HG02678 (cell line): ENCODE measurements around the gene PEAK1.
A peak's percentile ranks its signal among the peaks of the same experiment; 100 is the strongest.

ENCODE experiments used
- ATAC-seq: cut with Tn5 transposase; IDR thresholded peaks from one replicate; pipeline ENCODE4 v1.9.1; 2021; ENCODE audit warnings: mild to moderate bottlenecking, moderate library complexity; ENCODE audit not compliant: unreplicated experiment

Gene PEAK1

DNA sequence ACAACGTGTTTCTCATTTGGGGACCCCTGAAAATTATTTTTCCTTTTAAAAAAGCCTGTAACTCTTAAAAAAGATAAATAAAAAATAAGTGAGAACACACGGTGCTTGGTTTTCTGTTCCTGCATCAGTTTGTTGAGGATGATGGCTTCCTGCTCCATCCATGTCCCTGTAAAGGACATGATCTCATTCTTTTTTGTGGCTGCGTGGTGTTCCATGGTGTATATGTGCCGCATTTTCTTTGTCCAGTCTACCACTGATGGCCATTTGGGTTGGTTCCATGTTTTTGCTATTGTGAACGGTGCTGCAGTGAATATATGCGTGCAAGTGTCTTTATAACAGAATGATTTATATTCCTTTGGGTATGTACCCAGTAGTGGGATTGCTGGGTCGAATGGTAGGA, 351.3 kb downstream of the PEAK1 start:
- no peak for ATAC-seq

DNA sequence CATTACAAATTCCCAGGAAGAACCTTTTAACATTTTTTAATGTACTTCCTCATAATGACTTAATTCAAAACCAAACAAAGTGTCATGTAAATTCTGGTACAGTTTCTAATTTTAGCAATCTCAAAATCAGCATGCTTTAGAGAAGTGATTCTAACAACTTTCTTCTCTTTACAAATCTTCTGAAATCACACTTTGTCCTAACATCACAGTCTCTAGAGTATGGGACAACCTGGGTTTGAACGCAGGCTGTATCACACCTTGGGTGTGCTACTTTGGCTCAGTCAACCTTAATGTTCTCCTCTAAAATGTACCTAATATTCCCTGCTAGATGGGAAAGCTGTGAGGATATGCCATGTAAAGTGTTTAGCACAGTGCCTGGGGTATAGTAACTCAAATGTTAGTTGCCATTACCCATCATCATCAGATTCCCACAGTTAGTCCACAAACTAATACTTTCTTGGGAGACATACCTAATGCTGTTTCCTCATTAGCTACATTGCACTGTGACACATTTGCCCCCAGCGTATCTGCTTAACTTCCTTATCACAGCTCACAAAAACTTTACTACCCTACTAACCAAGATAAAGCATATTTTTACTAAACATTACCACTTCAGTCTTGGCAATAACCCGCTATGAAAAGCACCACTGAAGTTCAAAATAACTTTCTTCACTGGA, 352.1 kb downstream of the PEAK1 start:
- no peak for ATAC-seq

GRCh38 chr15:77066971-77067690, 352.8 kb downstream of the PEAK1 start:
- ATAC-seq = no peak

- no peak for ATAC-seq
Measured at GRCh38 chr15:77064539-77065308, 355.2 kb downstream of the PEAK1 start.

DNA sequence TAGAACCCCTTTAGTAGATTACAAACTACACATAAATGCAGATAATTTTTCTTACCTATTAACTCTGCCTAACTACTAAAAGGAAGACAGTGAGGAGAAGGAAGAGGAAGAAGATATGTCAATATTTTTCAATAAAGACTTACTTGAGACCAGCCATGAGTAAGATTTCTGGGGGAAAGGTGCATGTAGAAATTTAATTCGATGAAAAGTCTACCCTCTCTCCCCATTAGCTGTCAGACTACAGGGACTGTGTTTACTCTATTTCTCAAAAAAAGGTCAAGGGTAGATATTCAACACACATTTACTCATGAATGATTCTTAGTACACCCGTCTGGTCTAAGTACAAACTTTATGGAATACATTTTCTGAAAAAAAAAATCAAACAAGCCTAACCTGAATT, 355.8 kb downstream of the PEAK1 start:
- no peak for ATAC-seq

DNA sequence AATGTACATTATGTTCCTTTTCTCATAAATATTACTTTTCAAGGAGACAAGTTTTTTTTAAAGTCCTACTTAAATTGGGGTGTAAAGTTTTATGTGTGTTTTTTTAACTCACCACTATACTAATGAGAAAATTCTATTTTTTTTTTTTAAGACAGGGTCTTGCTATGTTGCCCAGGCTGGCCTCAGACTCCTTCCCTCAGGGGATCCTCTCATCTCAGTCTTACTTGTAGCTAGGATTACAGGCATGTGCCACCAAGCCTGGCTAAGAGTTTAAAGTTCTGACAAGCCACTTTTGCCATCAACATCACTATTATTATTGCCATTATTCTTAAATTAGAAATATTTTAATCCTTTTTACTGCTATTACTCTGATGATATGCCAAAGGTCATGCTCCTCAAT, 356.7 kb downstream of the PEAK1 start:
- no peak for ATAC-seq

- ATAC-seq = no peak
Measured at GRCh38 chr15:77060546-77060945, 359.4 kb downstream of the PEAK1 start.

GRCh38 chr15:77059786-77060361, 360.0 kb downstream of the PEAK1 start:
- peak; percentile 75 for ATAC-seq

DNA sequence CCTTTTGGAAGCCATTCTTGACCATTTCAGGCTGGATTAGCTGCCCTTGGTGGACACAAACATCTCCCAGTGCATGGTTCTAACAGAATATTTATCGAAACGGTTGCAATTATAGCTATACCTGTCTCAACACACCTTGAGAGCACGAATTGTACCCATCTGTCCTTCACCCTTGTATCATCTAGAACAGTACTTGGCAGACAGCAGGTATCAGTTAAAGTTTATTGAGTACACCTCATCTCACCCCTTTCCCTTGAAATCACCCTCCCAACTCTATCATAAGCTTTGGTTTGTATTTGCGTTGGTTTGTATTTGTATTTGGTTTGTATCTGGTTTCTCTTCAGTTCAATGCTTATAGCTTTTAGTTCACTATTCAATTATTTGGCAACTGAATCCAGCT, 361.4 kb downstream of the PEAK1 start:
- no peak for ATAC-seq

GRCh38 chr15:77057685-77058084, 362.2 kb downstream of the PEAK1 start:
- ATAC-seq = no peak

DNA sequence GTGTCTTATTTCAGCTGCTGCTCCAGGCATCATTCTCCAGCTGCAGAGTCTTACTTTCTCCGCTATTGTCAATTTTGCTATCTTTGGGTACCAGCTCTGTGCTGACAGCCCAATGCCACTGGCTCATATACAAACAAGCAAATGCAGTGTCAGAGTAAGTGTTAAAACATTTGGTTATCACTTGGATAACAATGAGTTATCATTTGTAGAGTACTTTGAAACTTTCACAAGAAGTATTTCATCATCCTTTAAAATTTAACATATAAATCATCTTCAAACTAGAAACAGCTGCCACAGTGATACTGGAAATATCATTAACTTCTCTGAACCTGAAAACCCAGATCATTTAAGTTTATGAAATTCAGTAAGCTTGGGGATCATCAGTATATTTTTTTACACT, 362.8 kb downstream of the PEAK1 start:
- ATAC-seq = no peak

- ATAC-seq = no peak
Measured at GRCh38 chr15:77053709-77054108, 366.2 kb downstream of the PEAK1 start.

- ATAC-seq = no peak
Measured at GRCh38 chr15:77052556-77052955, 367.3 kb downstream of the PEAK1 start.
